Measurements from ENCODE around the gene PTPN22.

Gene PTPN22

DNA sequence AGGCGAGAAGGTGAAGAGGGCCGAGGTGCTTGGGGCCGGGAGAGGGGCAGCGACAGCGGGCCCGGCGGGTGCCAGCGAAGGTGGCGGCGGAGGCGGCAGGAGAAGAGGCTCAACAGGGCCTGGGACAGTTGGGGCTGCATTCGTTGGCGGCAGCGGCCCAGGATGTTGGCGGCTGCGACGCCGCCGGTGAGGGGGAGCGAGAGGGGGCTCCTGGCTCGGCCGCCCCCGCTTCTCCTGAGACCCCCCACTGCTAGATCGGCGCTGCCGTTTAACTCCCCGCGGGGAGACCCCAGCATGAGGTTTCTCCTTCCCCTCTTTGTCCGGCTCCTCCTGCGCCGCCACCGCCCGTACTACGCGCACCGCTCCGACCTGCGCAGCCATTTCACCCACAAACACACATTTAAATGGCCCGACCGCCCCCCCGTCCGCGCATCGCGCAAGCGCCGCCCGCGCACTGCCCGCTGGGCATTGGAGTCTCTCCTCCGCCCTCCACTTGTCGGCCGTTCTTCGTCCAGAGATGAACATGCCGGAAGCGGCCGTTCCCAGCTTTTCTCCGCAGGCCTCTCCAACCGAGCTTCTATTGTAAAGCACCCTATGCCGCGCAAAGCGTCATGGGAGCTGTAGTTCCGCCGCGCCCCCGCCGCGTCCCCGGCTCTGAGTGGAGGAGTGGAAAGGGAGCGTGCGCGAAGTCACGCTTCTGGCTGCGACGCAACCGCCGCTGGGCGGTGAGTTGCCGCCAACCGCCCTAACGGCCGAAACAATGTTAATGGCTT, 59.4 kb downstream of the PTPN22 start, which contains the start of gene RSBN1 (continued):
- TF ChIP-seq, protein P1, sequence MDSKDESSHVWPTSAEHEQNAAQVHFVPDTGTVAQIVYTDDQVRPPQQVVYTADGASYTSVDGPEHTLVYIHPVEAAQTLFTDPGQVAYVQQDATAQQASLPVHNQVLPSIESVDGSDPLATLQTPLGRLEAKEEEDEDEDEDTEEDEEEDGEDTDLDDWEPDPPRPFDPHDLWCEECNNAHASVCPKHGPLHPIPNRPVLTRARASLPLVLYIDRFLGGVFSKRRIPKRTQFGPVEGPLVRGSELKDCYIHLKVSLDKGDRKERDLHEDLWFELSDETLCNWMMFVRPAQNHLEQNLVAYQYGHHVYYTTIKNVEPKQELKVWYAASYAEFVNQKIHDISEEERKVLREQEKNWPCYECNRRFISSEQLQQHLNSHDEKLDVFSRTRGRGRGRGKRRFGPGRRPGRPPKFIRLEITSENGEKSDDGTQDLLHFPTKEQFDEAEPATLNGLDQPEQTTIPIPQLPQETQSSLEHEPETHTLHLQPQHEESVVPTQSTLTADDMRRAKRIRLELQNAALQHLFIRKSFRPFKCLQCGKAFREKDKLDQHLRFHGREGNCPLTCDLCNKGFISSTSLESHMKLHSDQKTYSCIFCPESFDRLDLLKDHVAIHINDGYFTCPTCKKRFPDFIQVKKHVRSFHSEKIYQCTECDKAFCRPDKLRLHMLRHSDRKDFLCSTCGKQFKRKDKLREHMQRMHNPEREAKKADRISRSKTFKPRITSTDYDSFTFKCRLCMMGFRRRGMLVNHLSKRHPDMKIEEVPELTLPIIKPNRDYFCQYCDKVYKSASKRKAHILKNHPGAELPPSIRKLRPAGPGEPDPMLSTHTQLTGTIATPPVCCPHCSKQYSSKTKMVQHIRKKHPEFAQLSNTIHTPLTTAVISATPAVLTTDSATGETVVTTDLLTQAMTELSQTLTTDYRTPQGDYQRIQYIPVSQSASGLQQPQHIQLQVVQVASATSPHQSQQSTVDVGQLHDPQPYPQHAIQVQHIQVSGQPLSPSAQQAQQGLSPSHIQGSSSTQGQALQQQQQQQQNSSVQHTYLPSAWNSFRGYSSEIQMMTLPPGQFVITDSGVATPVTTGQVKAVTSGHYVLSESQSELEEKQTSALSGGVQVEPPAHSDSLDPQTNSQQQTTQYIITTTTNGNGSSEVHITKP (tag by site-specific recombination; IDR thresholded peaks at IDR 0.05) = peak; percentile 88
- peak; percentile 56 for TF ChIP-seq ZXDB (tag by site-specific recombination; IDR thresholded peaks at IDR 0.05)
- peak; percentile 57; the same call in 1 of the 2 replicates for TF ChIP-seq KLF1 (tag by site-specific recombination; IDR thresholded peaks at IDR 0.05)
- TF ChIP-seq, protein P2, sequence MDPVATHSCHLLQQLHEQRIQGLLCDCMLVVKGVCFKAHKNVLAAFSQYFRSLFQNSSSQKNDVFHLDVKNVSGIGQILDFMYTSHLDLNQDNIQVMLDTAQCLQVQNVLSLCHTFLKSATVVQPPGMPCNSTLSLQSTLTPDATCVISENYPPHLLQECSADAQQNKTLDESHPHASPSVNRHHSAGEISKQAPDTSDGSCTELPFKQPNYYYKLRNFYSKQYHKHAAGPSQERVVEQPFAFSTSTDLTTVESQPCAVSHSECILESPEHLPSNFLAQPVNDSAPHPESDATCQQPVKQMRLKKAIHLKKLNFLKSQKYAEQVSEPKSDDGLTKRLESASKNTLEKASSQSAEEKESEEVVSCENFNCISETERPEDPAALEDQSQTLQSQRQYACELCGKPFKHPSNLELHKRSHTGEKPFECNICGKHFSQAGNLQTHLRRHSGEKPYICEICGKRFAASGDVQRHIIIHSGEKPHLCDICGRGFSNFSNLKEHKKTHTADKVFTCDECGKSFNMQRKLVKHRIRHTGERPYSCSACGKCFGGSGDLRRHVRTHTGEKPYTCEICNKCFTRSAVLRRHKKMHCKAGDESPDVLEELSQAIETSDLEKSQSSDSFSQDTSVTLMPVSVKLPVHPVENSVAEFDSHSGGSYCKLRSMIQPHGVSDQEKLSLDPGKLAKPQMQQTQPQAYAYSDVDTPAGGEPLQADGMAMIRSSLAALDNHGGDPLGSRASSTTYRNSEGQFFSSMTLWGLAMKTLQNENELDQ (tag by site-specific recombination; IDR thresholded peaks at IDR 0.05; ENCODE audit: low read depth) = no peak
- 0 out of 2 replicates have a peak, but pooled peaks have one; percentile 76 for TF ChIP-seq ZNF792 (tag by site-specific recombination; IDR thresholded peaks at IDR 0.05)
- peak; percentile 71 for TF ChIP-seq KLF8 (tag by site-specific recombination; IDR thresholded peaks at IDR 0.05)
- TF ChIP-seq ZNF24 (tag by site-specific recombination; IDR thresholded peaks at IDR 0.05) = no peak
- TF ChIP-seq, protein P3, sequence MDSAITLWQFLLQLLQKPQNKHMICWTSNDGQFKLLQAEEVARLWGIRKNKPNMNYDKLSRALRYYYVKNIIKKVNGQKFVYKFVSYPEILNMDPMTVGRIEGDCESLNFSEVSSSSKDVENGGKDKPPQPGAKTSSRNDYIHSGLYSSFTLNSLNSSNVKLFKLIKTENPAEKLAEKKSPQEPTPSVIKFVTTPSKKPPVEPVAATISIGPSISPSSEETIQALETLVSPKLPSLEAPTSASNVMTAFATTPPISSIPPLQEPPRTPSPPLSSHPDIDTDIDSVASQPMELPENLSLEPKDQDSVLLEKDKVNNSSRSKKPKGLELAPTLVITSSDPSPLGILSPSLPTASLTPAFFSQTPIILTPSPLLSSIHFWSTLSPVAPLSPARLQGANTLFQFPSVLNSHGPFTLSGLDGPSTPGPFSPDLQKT (IDR thresholded peaks at IDR 0.05; ENCODE audit: borderline replicate concordance, low read depth, low read length) = no peak
- TF ChIP-seq IKZF3 (tag by site-specific recombination; IDR thresholded peaks at IDR 0.05) = peak; percentile 96
- TF ChIP-seq ZNF391 (tag by site-specific recombination; IDR thresholded peaks at IDR 0.05; ENCODE audit: borderline replicate concordance, low read depth) = peak; percentile 36; the same call in 1 of the 2 replicates
- TF ChIP-seq ZNF239 (tag by site-specific recombination; IDR thresholded peaks at IDR 0.05) = no peak
- TF ChIP-seq, protein P4, sequence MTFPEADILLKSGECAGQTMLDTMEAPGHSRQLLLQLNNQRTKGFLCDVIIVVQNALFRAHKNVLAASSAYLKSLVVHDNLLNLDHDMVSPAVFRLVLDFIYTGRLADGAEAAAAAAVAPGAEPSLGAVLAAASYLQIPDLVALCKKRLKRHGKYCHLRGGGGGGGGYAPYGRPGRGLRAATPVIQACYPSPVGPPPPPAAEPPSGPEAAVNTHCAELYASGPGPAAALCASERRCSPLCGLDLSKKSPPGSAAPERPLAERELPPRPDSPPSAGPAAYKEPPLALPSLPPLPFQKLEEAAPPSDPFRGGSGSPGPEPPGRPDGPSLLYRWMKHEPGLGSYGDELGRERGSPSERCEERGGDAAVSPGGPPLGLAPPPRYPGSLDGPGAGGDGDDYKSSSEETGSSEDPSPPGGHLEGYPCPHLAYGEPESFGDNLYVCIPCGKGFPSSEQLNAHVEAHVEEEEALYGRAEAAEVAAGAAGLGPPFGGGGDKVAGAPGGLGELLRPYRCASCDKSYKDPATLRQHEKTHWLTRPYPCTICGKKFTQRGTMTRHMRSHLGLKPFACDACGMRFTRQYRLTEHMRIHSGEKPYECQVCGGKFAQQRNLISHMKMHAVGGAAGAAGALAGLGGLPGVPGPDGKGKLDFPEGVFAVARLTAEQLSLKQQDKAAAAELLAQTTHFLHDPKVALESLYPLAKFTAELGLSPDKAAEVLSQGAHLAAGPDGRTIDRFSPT (tag by site-specific recombination; IDR thresholded peaks at IDR 0.05) = 0 out of 2 replicates have a peak, but pooled peaks have one; percentile 28
- TF ChIP-seq KLF9 (tag by site-specific recombination; IDR thresholded peaks at IDR 0.05; ENCODE audit: low read depth) = no peak; the same call in 1 of the 2 replicates
- TF ChIP-seq, protein P5, sequence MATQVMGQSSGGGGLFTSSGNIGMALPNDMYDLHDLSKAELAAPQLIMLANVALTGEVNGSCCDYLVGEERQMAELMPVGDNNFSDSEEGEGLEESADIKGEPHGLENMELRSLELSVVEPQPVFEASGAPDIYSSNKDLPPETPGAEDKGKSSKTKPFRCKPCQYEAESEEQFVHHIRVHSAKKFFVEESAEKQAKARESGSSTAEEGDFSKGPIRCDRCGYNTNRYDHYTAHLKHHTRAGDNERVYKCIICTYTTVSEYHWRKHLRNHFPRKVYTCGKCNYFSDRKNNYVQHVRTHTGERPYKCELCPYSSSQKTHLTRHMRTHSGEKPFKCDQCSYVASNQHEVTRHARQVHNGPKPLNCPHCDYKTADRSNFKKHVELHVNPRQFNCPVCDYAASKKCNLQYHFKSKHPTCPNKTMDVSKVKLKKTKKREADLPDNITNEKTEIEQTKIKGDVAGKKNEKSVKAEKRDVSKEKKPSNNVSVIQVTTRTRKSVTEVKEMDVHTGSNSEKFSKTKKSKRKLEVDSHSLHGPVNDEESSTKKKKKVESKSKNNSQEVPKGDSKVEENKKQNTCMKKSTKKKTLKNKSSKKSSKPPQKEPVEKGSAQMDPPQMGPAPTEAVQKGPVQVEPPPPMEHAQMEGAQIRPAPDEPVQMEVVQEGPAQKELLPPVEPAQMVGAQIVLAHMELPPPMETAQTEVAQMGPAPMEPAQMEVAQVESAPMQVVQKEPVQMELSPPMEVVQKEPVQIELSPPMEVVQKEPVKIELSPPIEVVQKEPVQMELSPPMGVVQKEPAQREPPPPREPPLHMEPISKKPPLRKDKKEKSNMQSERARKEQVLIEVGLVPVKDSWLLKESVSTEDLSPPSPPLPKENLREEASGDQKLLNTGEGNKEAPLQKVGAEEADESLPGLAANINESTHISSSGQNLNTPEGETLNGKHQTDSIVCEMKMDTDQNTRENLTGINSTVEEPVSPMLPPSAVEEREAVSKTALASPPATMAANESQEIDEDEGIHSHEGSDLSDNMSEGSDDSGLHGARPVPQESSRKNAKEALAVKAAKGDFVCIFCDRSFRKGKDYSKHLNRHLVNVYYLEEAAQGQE (tag by site-specific recombination; IDR thresholded peaks at IDR 0.05) = 0 out of 2 replicates have a peak, but pooled peaks have one; percentile 51
- peak; percentile 21; the same call in 1 of the 2 replicates for TF ChIP-seq ZNF623 (tag by site-specific recombination; IDR thresholded peaks at IDR 0.05)
